HFFc6 (cell line): Measurements from ENCODE around the gene GULP1. TPM values are rescaled to one million over a fixed set of nuclear protein-coding genes. Genes with fewer than 3 reads are reported as not detected.

ENCODE experiments used
- DNase-seq: peaks from one replicate; pipeline ENCODE4 v3.0.0-alpha.2; 2018
- H3K27ac Mint-ChIP-seq: 2 replicates; pipeline ENCODE4 v1.8.0; 2020; ENCODE audit warnings: mild to moderate bottlenecking, mixed read lengths
- H3K27me3 Mint-ChIP-seq: 2 replicates; pipeline ENCODE4 v1.8.0; 2021; ENCODE audit warnings: mild to moderate bottlenecking, moderate library complexity, mixed read lengths; ENCODE audit not compliant: insufficient read depth
- H3K36me3 Mint-ChIP-seq: 2 replicates; pipeline ENCODE4 v1.8.0; 2021; ENCODE audit warnings: low read depth, mixed read lengths
- H3K4me1 Mint-ChIP-seq: 2 replicates; pipeline ENCODE4 v1.8.0; 2020; ENCODE audit warnings: low read depth, mixed read lengths
- H3K4me3 Mint-ChIP-seq: 2 replicates; pipeline ENCODE4 v1.8.0; 2020; ENCODE audit warnings: mild to moderate bottlenecking, moderate library complexity, mixed read lengths
- H3K9me3 Mint-ChIP-seq: 2 replicates; pipeline ENCODE4 v1.8.0; 2020; ENCODE audit warnings: mild to moderate bottlenecking, mixed read lengths
- total RNA-seq, 6 experiments: library from RNA; stranded (reverse); fragmentation: NEBNext Ultra II Directional; extraction: Animal tissue kit (Norgen Biotek cat#: 25700); gene quantifications; 2 replicates in 1 of 6; 3 replicates in 5 of 6; pipeline ENCODE4 v1.2.3, GENCODE V29; 2021
- TF ChIP-seq, protein P1 (sequence below): fragments of 200-600 bp; sonication (generic); IDR thresholded peaks from 2 replicates; pipeline ENCODE4 v1.5.0; 2021; ENCODE audit warnings: antibody characterized with exemption, mild to moderate bottlenecking

Gene GULP1
- total RNA-seq, 6 experiments from 2014 or later: 33.3 to 76.1 (median 63.9) TPM

DNA sequence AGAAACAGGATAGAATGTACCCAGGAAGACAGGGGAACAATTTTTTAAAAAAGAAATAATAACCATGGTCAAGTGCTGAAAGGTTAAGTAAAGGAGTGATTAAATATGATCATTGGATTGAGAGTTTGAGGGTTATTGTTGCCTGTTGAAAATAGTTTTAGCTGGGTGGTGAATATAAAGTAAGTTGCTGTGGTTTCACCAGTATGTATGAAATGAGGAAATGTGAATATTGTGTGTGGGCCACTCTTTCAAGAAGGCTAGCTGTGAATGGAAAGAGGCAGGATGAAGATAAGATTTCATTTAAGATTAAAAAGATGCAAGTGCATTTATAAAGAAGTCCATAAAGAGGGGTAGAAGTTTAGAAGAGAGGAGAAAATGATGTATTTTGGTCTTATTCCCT lies 53.8 kb downstream of the GULP1 start:
- Mint-ChIP-seq H3K4me1 (peaks cover 23% of the 10 kb centered on the region), H3K27ac (peak overlapping the region; percentile 44), H3K27me3 (peaks cover 2% of the 10 kb centered on the region; the same call in 1 of the 2 replicates), H3K36me3 (peaks cover 4% of the 10 kb centered on the region; the same call in 1 of the 2 replicates), H3K9me3 (no peaks in the 10 kb centered on the region), H3K4me3 (no peak overlapping the region)
- no peak for DNase-seq
- TF ChIP-seq, protein P1, sequence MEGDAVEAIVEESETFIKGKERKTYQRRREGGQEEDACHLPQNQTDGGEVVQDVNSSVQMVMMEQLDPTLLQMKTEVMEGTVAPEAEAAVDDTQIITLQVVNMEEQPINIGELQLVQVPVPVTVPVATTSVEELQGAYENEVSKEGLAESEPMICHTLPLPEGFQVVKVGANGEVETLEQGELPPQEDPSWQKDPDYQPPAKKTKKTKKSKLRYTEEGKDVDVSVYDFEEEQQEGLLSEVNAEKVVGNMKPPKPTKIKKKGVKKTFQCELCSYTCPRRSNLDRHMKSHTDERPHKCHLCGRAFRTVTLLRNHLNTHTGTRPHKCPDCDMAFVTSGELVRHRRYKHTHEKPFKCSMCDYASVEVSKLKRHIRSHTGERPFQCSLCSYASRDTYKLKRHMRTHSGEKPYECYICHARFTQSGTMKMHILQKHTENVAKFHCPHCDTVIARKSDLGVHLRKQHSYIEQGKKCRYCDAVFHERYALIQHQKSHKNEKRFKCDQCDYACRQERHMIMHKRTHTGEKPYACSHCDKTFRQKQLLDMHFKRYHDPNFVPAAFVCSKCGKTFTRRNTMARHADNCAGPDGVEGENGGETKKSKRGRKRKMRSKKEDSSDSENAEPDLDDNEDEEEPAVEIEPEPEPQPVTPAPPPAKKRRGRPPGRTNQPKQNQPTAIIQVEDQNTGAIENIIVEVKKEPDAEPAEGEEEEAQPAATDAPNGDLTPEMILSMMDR: no peak

DNA sequence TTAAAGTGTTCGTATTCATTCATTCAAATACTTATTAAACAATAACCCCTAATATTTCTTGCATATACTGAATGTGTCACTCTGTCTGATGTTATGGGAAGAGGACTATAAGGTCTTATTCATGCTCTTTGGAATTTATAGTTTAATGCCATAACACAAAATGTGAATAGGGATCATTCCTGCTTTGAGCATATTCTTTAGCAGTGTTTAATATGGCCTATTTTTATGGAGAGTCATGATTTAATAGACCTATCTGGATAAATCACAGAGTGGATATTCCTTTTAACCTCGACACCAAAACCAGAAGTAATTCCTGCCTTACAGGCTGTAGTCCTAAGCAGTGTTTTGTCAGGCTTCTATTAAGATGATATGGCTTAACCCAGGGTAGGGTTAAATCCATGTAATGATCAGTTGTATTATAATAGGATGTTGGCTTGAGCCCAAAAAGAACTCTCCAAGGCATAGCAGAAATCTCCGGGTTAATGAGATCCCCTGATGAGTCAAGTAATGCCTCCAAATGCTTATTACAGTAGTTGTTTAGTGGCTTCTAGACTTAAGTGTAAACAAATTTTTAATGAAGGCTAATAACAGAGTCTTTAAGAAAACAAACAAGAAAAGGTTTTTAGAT lies 54.3 kb downstream of the GULP1 start:
- H3K27ac Mint-ChIP-seq: no peak overlapping the region

DNA sequence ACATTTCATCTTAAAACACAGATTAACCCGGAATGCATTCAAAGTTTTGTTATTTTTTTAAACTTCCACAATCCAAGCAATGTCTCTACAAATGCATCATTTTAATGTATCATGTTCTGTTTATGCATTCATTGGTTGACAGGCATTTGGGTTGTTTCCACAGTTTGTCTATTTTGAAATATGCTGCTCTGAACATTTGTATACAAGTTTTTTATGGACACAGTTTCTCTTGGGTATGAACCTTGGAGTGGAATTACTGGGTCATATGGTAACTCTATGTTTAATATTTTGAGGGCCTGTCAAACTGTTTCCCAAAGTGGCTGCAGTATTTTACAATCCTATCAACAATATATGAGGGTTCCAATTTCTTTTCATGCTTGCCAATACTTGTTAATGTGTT lies 57.3 kb downstream of the GULP1 start:
- TF ChIP-seq, protein P1: no peak
- Mint-ChIP-seq H3K4me3 (no peak overlapping the region), H3K36me3 (peaks cover 10% of the 10 kb centered on the region; the same call in 1 of the 2 replicates), H3K27ac (no peak overlapping the region), H3K27me3 (0 out of 2 replicates have a peak, but pooled peaks cover 2% of the 10 kb centered on the region), H3K4me1 (peaks cover 25% of the 10 kb centered on the region), H3K9me3 (no peaks in the 10 kb centered on the region)
- DNase-seq: no peak

More for the DNA sequence above, 54.3 kb downstream of the GULP1 start:
- peak; percentile 7 for DNase-seq
- TF ChIP-seq, protein P1: no peak
- no peak overlapping the region for H3K4me3 Mint-ChIP-seq
- peaks cover 2% of the 10 kb centered on the region; the same call in 1 of the 2 replicates for H3K27me3 Mint-ChIP-seq
- peaks cover 27% of the 10 kb centered on the region for H3K4me1 Mint-ChIP-seq
- H3K36me3 Mint-ChIP-seq: peaks cover 4% of the 10 kb centered on the region; the same call in 1 of the 2 replicates
- H3K9me3 Mint-ChIP-seq: no peaks in the 10 kb centered on the region

DNA sequence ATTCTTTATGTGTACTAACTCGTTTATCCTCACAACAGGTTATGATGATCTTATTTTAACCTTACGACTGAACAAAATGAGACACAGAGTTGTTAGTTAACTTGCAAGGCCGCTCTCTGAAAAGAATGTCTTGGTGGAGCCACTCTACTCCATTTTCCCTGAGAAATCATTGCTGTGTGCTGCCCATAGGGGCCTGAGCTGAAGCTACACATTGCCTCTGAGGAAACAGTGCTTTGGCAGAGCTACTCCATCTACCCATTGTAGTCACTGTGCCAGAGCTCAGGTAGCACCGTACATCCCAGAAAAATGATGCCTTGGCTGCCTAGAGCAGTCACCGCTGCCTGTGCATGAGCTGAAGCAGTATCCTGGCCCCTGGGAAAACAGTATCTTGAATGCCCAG lies 61.6 kb downstream of the GULP1 start:
- no peak overlapping the region for H3K4me3 Mint-ChIP-seq
- no peak for DNase-seq
- no peak overlapping the region for H3K27ac Mint-ChIP-seq
- H3K27me3 Mint-ChIP-seq: no peaks in the 10 kb centered on the region
- H3K36me3 Mint-ChIP-seq: peaks cover 33% of the 10 kb centered on the region
- TF ChIP-seq, protein P1: no peak
- H3K9me3 Mint-ChIP-seq: 0 out of 2 replicates have a peak, but pooled peaks cover 7% of the 10 kb centered on the region
- H3K4me1 Mint-ChIP-seq: 0 out of 2 replicates have a peak, but pooled peaks cover 4% of the 10 kb centered on the region

DNA sequence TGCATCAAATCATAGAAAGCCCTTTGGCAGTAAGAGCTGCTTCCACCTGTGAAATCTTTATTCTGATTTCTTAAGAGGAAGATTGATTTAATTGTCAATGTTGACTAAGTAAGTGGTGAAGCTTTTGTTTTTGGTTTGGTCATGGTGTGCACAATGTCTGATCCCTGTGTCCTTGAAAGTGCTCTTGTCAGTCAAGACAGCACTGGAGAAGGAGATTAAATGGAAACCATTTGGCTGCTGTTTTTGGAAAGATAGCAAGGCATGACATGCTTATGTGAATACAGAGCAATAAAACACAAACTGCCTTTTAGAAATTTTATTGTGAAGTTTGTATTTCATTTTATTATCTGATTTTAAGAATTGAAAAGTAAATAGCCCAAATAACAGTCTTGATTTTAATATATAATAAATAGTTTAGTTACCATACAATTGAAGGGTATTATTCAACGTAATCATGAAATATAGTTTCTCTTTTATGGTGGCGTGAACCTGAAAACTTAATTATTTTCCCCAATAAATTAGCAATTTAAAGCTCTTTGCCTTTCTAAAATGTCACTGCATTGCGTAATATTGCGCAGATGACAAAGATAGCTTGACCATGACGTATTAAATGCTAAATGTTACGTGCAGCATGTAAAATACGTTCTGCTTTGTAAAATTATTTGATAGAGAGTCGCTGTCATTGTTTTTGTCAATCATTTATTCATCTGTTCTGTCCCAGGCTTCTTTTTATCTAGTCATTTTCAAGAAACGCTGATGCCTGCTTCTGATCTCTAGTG lies 69.0 kb downstream of the GULP1 start:
- H3K27me3 Mint-ChIP-seq: no peaks in the 10 kb centered on the region
- H3K27ac Mint-ChIP-seq: no peak overlapping the region
- H3K4me1 Mint-ChIP-seq: peaks cover 12% of the 10 kb centered on the region; the same call in 1 of the 2 replicates
- peaks cover 11% of the 10 kb centered on the region for H3K36me3 Mint-ChIP-seq
- DNase-seq: no peak
- 0 out of 2 replicates have a peak, but pooled peaks cover 4% of the 10 kb centered on the region for H3K9me3 Mint-ChIP-seq
- H3K4me3 Mint-ChIP-seq: no peak overlapping the region
- TF ChIP-seq, protein P1: no peak
